PC-9 (cell line): ENCODE results near the gene GPR143. TPM values are rescaled to one million over a fixed set of nuclear protein-coding genes. Genes with fewer than 3 reads are reported as not detected.

Experiments used
- BruUV-seq: library from RNA; stranded (reverse); fragments of 400-500 nt; replicated peaks from 2 replicates; lab custom pipeline; 2021; lab: Mats Ljungman, UMichigan
- CTCF ChIA-PET: fragments of 300-600 bp; sonication (Branson Sonifier 250); formaldehyde crosslinking; loops from one replicate; lab custom pipeline; 2022; ENCODE audit warnings: antibody characterized with exemption; lab: Charles Lee
- POLR2A ChIA-PET: fragments of 300-600 bp; sonication (Branson Sonifier 250); formaldehyde crosslinking; loops from one replicate; lab custom pipeline; 2022; ENCODE audit warnings: antibody characterized with exemption; ENCODE audit not compliant: unreplicated experiment; lab: Charles Lee
- DNase-seq, 2 experiments: peaks; one replicate each; pipeline versions ENCODE4 v3.0.0 to v3.0.0-alpha.2; 2015 to 2022; ENCODE audit warnings: mixed read lengths in 1 of 2
- H2AFZ ChIP-seq: fragments of 200-600 bp; sonication (generic); 2 replicates; pipeline ENCODE4 v1.8.1; 2017; ENCODE audit warnings: antibody characterized with exemption
- H3F3A ChIP-seq: fragments of 200-600 bp; sonication (generic); 2 replicates; pipeline ENCODE4 v1.8.1; 2017; ENCODE audit warnings: antibody characterized with exemption, mild to moderate bottlenecking, low read depth; ENCODE audit not compliant: insufficient read depth
- H3K27ac ChIP-seq: fragments of 200-600 bp; sonication (generic); 2 replicates; pipeline ENCODE4 v1.6.1; 2016; ENCODE audit warnings: mixed run types
- H3K27me3 ChIP-seq: fragments of 200-600 bp; sonication (generic); 2 replicates; pipeline ENCODE4 v1.6.1; 2016; ENCODE audit warnings: low read depth, mixed run types; ENCODE audit not compliant: insufficient read depth
- H3K36me3 ChIP-seq: fragments of 200-600 bp; sonication (generic); 2 replicates; pipeline ENCODE4 v1.6.1; 2016; ENCODE audit warnings: low read depth, mixed run types
- H3K4me1 ChIP-seq: fragments of 200-600 bp; sonication (generic); replicated peaks from 2 replicates; pipeline ENCODE4 v1.6.1; 2016; ENCODE audit warnings: mixed run types; ENCODE audit not compliant: insufficient read depth
- H3K4me2 ChIP-seq: fragments of 200-600 bp; sonication (generic); 2 replicates; pipeline ENCODE4 v1.6.1; 2017; ENCODE audit warnings: mixed run types
- H3K4me3 ChIP-seq: fragments of 200-600 bp; sonication (generic); 2 replicates; pipeline ENCODE4 v1.6.1; 2016; ENCODE audit warnings: mixed run types
- H3K79me2 ChIP-seq: fragments of 200-600 bp; sonication (generic); 2 replicates; pipeline ENCODE4 v1.6.1; 2017; ENCODE audit warnings: low read depth, mixed run types
- H3K9me2 ChIP-seq: fragments of 200-600 bp; sonication (generic); 2 replicates; pipeline ENCODE4 v1.8.1; 2017; ENCODE audit warnings: mild to moderate bottlenecking; ENCODE audit not compliant: insufficient read depth
- H3K9me3 ChIP-seq: fragments of 200-600 bp; sonication (generic); 2 replicates; pipeline ENCODE4 v1.8.1; 2016; ENCODE audit warnings: low read depth; ENCODE audit not compliant: insufficient read depth
- H4K20me1 ChIP-seq: fragments of 200-600 bp; sonication (generic); 2 replicates; pipeline ENCODE4 v1.8.1; 2017; ENCODE audit not compliant: insufficient read depth
- EZH2 ChIP-seq: fragments of 200-600 bp; sonication (generic); IDR thresholded peaks from 2 replicates; pipeline ENCODE4 v1.8.0; 2017; ENCODE audit warnings: antibody characterized with exemption, low read depth
- intact Hi-C: fragments of 100-400 bp; cut with micrococcal nuclease; formaldehyde crosslinking; loops from one replicate; pipeline ENCODE4 v1.10.0; 2022; ENCODE audit not compliant: unreplicated experiment
- total RNA-seq: library from RNA; stranded (reverse); gene quantifications from 2 replicates; pipeline ENCODE4 v1.2.3, GENCODE V29; 2021
- TF ChIP-seq, protein P1 (sequence below): fragments of 200-600 bp; sonication (generic); conservative IDR thresholded peaks from 2 replicates; pipeline ENCODE4 v1.6.1; 2017; ENCODE audit warnings: mixed run types, antibody characterized with exemption, mild to moderate bottlenecking, moderate library complexity

GPR143 gene
- total RNA-seq, 1 experiment from 2014 or later = not detected

DNA sequence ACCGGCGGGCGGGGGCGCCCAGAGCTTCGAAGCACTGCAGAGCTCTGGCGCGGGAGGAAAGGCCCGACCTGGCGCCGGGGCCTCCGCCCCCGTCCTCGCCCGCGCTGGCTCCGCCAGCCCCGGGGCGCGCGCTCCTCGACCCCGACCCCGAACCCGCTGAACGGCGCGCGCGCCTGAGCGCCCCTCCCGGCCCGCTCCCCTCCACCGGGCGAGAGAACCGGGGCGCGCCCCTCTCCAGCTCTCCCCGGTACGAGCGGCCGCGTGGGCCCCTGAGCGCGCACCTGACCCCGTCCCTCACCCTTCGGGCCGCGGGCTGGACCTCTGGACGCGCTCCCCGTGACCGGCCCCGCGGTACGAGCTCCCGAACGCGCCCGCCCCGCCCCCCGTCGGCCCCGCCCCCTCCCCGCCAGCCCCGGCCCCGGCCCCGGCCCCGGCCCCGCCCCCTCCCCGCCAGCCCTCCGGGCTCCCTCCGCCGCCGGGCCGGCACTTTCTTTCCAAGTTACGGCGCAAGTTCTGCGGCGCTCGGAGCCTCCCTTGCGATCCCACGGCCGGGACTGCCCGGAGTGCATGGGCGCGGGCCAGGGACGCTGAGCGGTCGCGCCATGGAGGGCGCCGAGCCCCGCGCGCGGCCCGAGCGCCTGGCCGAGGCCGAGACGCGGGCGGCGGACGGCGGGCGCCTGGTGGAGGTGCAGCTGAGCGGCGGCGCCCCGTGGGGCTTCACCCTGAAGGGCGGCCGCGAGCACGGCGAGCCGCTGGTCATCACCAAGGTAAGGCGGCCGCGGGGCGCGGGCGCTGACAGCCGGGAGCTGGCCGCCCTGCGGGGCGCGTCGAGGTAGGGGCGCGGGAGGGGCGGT is 20.5 kb upstream of the GPR143 start, which contains the start of gene SHROOM2:
Gene SHROOM2, plus strand, starts transcription at position 486 of the 854 bp plus-strand sequence. Its CDS starts 117 bp downstream, at position 603.
- Histone ChIP-seq H3K4me2 (no peak within 1 kb of the TSS), H2AFZ (no peak within 1 kb of the TSS), H4K20me1 (no peaks in the 10 kb centered on the region), H3K27ac (no peak within 1 kb of the TSS), H3F3A (no peaks in the 10 kb centered on the region), H3K9me3 (no peaks in the 10 kb centered on the region), H3K79me2 (no peaks in the 10 kb centered on the region), H3K36me3 (no peaks in the 10 kb centered on the region), H3K4me3 (no peak within 1 kb of the TSS), H3K27me3 (0 out of 2 replicates have a peak, but pooled peaks cover 3% of the 10 kb centered on the region), H3K9me2 (no peaks in the 10 kb centered on the region), H3K4me1 (no peaks in the 10 kb centered on the region; the same call in 1 of the 2 replicates)
- TF ChIP-seq EZH2 = no peak
- TF ChIP-seq, protein P1, sequence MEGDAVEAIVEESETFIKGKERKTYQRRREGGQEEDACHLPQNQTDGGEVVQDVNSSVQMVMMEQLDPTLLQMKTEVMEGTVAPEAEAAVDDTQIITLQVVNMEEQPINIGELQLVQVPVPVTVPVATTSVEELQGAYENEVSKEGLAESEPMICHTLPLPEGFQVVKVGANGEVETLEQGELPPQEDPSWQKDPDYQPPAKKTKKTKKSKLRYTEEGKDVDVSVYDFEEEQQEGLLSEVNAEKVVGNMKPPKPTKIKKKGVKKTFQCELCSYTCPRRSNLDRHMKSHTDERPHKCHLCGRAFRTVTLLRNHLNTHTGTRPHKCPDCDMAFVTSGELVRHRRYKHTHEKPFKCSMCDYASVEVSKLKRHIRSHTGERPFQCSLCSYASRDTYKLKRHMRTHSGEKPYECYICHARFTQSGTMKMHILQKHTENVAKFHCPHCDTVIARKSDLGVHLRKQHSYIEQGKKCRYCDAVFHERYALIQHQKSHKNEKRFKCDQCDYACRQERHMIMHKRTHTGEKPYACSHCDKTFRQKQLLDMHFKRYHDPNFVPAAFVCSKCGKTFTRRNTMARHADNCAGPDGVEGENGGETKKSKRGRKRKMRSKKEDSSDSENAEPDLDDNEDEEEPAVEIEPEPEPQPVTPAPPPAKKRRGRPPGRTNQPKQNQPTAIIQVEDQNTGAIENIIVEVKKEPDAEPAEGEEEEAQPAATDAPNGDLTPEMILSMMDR = no peak
- DNase-seq = no peak
- intact Hi-C loops = no loop called here
- BruUV-seq = no TSS peak
- ChIA-PET POLR2A (no interaction called here), CTCF (no interaction called here)

- DNase-seq = no peak
- CTCF ChIA-PET = no interaction called here
- Histone ChIP-seq H3K27me3 (no peaks in the 10 kb centered on the region), H3K79me2 (no peaks in the 10 kb centered on the region), H2AFZ (no peak overlapping the region), H3K4me1 (no peaks in the 10 kb centered on the region; the same call in 1 of the 2 replicates), H3K9me2 (no peaks in the 10 kb centered on the region), H3K4me3 (no peak overlapping the region), H3K36me3 (no peaks in the 10 kb centered on the region), H3F3A (no peaks in the 10 kb centered on the region), H4K20me1 (no peaks in the 10 kb centered on the region), H3K9me3 (no peaks in the 10 kb centered on the region), H3K27ac (no peak overlapping the region), H3K4me2 (no peak overlapping the region)
- intact Hi-C loops = no loop called here
- TF ChIP-seq EZH2 = no peak
- TF ChIP-seq, protein P1 = no peak
- no TSS peak for BruUV-seq
- POLR2A ChIA-PET = no interaction called here
These were observed 19.8 kb upstream of the GPR143 start for GRCh38 chrX:9785254-9785943.

- POLR2A ChIA-PET = no interaction called here
These were observed 18.7 kb upstream of the GPR143 start for GRCh38 chrX:9784332-9784731.

More at GRCh38 chrX:9784332-9784731, 18.7 kb upstream of the GPR143 start:
- H3K9me3 ChIP-seq = no peaks in the 10 kb centered on the region
- no peak overlapping the region for H2AFZ ChIP-seq
- TF ChIP-seq, protein P1 = no peak
- TF ChIP-seq EZH2 = no peak
- H3K36me3 ChIP-seq = no peaks in the 10 kb centered on the region
- H3F3A ChIP-seq = no peaks in the 10 kb centered on the region
- H3K4me1 ChIP-seq = no peaks in the 10 kb centered on the region; the same call in 1 of the 2 replicates
- BruUV-seq = no TSS peak
- no peak overlapping the region for H3K27ac ChIP-seq
- H3K4me2 ChIP-seq = no peak overlapping the region
- H3K9me2 ChIP-seq = no peaks in the 10 kb centered on the region
- no peak for DNase-seq
- H3K4me3 ChIP-seq = no peak overlapping the region
- intact Hi-C loops = no loop called here
- H3K27me3 ChIP-seq = no peaks in the 10 kb centered on the region
- no peaks in the 10 kb centered on the region for H4K20me1 ChIP-seq
- CTCF ChIA-PET = no interaction called here
- no peaks in the 10 kb centered on the region for H3K79me2 ChIP-seq
